Mesendoderm (in vitro differentiated cells): ENCODE results near the gene MED29. TPM values are rescaled to one million over a fixed set of nuclear protein-coding genes. Genes with fewer than 3 reads are reported as not detected.
A peak's percentile ranks its signal among the peaks of the same experiment; 100 is the strongest.

Experiments
- DNase-seq: peaks from one replicate; pipeline ENCODE4 v3.0.0; 2013
- H2AK5ac ChIP-seq: 2 replicates; pipeline ENCODE4 v1.6.1; 2013; ENCODE audit warnings: low read length, inconsistent platforms
- H2BK120ac ChIP-seq: 2 replicates; pipeline ENCODE4 v1.6.1; 2013; ENCODE audit warnings: low read depth, mild to moderate bottlenecking, low read length, moderate library complexity, mixed read lengths
- H2BK15ac ChIP-seq: replicated peaks from 2 replicates; pipeline ENCODE4 v1.6.1; 2013; ENCODE audit warnings: low read depth, mild to moderate bottlenecking, moderate library complexity
- H2BK5ac ChIP-seq: 2 replicates; pipeline ENCODE4 v1.6.1; 2013; ENCODE audit warnings: low read length, inconsistent platforms
- H3K18ac ChIP-seq: 2 replicates; pipeline ENCODE4 v1.6.1; 2013; ENCODE audit warnings: mild to moderate bottlenecking, low read length, mixed read lengths
- H3K23ac ChIP-seq: one replicate; pipeline ENCODE4 v1.6.1; 2013; ENCODE audit warnings: low read length
- H3K27ac ChIP-seq: 2 replicates; pipeline ENCODE4 v1.5.1; 2013; ENCODE audit warnings: low read depth, mild to moderate bottlenecking, inconsistent platforms, low read length, moderate library complexity
- H3K27me3 ChIP-seq: 2 replicates; pipeline ENCODE4 v1.6.1; 2013; ENCODE audit warnings: low read length, control low read depth, mild to moderate bottlenecking, inconsistent platforms; ENCODE audit not compliant: insufficient read depth, poor library complexity
- H3K36me3 ChIP-seq: 2 replicates; pipeline ENCODE4 v1.6.1; 2013; ENCODE audit warnings: low read length, inconsistent platforms; ENCODE audit not compliant: control insufficient read depth, insufficient read depth
- H3K4ac ChIP-seq: one replicate; pipeline ENCODE4 v1.6.1; 2013; ENCODE audit warnings: low read depth, mild to moderate bottlenecking, low read length, moderate library complexity
- H3K4me1 ChIP-seq: 2 replicates; pipeline ENCODE4 v1.6.1; 2013; ENCODE audit warnings: low read depth, low read length, inconsistent platforms; ENCODE audit not compliant: control insufficient read depth
- H3K4me2 ChIP-seq: 2 replicates; pipeline ENCODE4 v1.6.1; 2013; ENCODE audit warnings: low read length
- H3K4me3 ChIP-seq: 2 replicates; pipeline ENCODE4 v1.5.1; 2013; ENCODE audit warnings: mild to moderate bottlenecking, low read length
- H3K56ac ChIP-seq: one replicate; pipeline ENCODE4 v1.6.1; 2013; ENCODE audit warnings: low read length
- H3K79me1 ChIP-seq: 2 replicates; pipeline ENCODE4 v1.6.1; 2013; ENCODE audit warnings: low read length, inconsistent platforms
- H3K79me2 ChIP-seq: 2 replicates; pipeline ENCODE4 v1.6.1; 2013; ENCODE audit warnings: mild to moderate bottlenecking, low read length; ENCODE audit not compliant: control insufficient read depth, insufficient read depth
- H3K9ac ChIP-seq: 2 replicates; pipeline ENCODE4 v1.6.1; 2013; ENCODE audit warnings: low read length, inconsistent platforms
- H4K5ac ChIP-seq: one replicate; pipeline ENCODE4 v1.6.1; 2013; ENCODE audit warnings: low read length
- H4K8ac ChIP-seq: one replicate; pipeline ENCODE4 v1.6.1; 2013; ENCODE audit warnings: low read depth, mild to moderate bottlenecking, control low read depth, low read length, moderate library complexity
- WGBS: extraction: QIAGEN DNeasy Blood & Tissue Kit; methylation state at CpG from one replicate; pipeline ENCODE4 v1.1.7; 2013; ENCODE audit warnings: low lambda C conversion rate, missing lambda C conversion rate; ENCODE audit not compliant: insufficient coverage; ENCODE audit errors: extremely low coverage; 5-methylcytosine and 5-hydroxymethylcytosine counted together
- polyA plus RNA-seq, 2 experiments: library from polyadenylated mRNA; stranded (reverse); fragments of 200-250 nt; gene quantifications; one replicate each; pipeline ENCODE4 v1.2.3, GENCODE V29; 2013

MED29 gene, protein sequence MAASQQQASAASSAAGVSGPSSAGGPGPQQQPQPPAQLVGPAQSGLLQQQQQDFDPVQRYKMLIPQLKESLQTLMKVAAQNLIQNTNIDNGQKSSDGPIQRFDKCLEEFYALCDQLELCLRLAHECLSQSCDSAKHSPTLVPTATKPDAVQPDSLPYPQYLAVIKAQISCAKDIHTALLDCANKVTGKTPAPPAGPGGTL
- polyA plus RNA-seq (2013, experiment 1 of 2): 29.0 TPM
- 27.7 TPM for polyA plus RNA-seq (2013, experiment 2 of 2)

DNA sequence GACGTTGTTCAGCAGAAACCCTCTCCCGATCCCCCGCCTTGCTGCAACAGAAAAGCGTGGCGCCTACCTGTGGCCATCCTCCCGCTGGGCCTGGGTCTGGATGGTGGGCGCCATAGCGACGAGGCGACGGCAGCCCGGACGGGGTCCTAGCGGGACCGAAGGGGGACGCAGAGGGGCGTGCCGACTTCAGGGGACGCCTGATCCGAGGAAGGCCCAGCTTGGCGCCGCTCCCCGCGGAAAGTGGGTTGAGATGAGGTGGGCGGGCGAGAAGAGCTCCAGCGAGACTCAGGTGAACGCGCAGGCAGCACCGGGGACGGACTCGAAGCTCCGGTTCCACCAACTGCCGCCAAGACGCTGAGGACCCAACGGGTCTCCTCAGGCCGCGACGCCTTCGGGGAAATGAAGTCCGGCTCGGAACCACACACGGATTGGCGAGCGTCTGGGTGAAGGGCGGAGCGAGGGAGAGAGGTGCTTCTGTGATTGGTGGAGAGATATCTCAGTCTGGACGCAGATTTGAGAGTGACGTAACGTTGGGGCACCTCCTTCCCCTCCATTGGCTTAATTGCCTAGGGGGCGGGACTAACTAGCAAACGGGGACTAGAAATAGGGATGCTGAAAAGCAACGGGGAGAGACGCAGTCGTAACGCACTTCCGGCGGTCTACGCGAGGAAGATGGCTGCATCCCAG is at the start of gene MED29, which contains the start of gene PAF1:
MED29 (plus strand) TSS at position 628 of the 687 bp plus-strand sequence; CDS start at position 673, 45 bp downstream.
PAF1 (minus strand) TSS at position 356 of the 687 bp plus-strand sequence; CDS start at position 114, 242 bp downstream.
- Histone ChIP-seq H4K8ac (no peak within 1 kb of the TSS), H3K36me3 (peaks cover 1% of the 10 kb centered on the region), H2AK5ac (no peak within 1 kb of the TSS), H3K23ac (no peak within 1 kb of the TSS), H3K27me3 (no peaks in the 10 kb centered on the region), H3K4ac (no peak within 1 kb of the TSS), H2BK120ac (no peak within 1 kb of the TSS), H3K27ac (peak within 1 kb of the TSS; percentile 75), H4K5ac (peak within 1 kb of the TSS; percentile 38), H3K18ac (no peak within 1 kb of the TSS), H2BK5ac (peak within 1 kb of the TSS; percentile 75), H3K56ac (peak within 1 kb of the TSS; percentile 92), H3K4me1 (peaks cover 2% of the 10 kb centered on the region), H3K79me1 (peaks cover 13% of the 10 kb centered on the region), H3K9ac (peak within 1 kb of the TSS; percentile 81), H3K4me2 (peak within 1 kb of the TSS; percentile 75), H3K4me3 (peak within 1 kb of the TSS; percentile 80), H3K79me2 (peaks cover 9% of the 10 kb centered on the region), H2BK15ac (no peak within 1 kb of the TSS)
- DNase-seq: peak; percentile 100
- WGBS: no CpG with 5 or more reads among the region's 60 CpGs

DNA sequence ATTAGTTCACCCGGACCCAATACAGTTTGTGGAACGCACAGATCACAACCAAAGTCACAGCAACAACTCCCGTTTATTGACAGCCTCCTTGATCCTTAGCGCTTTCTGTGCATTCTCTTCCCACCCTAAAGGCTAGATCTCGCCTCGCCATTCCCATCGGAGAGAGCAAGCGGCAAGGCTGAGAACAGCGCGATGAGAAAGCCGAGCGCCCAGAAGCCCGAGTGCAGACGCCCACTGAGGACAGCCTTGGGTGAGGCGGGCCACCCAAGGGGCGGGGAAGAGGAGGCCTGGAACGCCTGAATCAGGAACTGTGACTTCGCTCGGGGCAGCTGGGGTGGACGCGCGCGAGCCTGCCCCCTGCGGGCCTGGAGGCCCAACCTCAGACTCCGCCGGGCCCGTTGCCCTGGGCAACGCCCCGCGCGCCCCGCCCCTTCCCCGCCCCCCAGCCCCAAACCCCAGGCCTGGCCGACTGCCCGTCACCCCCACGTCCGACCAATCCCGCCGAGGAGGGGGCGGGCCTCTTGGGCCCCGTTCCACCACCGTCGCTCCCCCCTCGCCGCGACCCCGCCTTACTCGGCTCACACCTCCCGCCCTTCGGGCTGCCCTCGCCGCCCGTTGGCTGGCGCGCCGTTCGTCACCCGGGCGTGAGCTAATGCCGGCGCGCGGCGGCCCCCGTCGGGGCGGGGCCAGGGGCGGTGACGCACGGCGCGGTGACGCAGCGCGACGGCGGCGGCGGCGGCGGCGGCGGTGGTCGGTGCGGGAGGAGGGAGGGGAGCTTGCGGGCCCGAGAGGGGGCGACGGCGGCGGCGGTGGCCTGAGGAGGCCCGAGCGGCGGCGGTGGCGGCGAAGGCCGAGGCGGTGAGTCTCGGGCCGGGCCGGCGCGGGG is 49.2 kb upstream of the MED29 start, which contains the start of gene SAMD4B:
SAMD4B (plus strand) TSS at position 703 of the 886 bp plus-strand sequence. CDS start 14,473 bp downstream, outside the sequence.
- Histone ChIP-seq H3K23ac (peak within 1 kb of the TSS; percentile 32), H4K5ac (no peak within 1 kb of the TSS), H3K36me3 (no peaks in the 10 kb centered on the region), H3K79me1 (peaks cover 15% of the 10 kb centered on the region), H2BK120ac (no peak within 1 kb of the TSS), H3K4me1 (peaks cover 2% of the 10 kb centered on the region), H3K9ac (peak within 1 kb of the TSS; percentile 90), H2AK5ac (no peak within 1 kb of the TSS), H3K4me2 (peak within 1 kb of the TSS; percentile 70), H3K4me3 (peak within 1 kb of the TSS; percentile 93), H3K27ac (no peak within 1 kb of the TSS), H3K4ac (peak within 1 kb of the TSS; percentile 96), H3K56ac (peak within 1 kb of the TSS; percentile 98), H2BK15ac (no peak within 1 kb of the TSS), H3K27me3 (no peaks in the 10 kb centered on the region), H2BK5ac (no peak within 1 kb of the TSS), H4K8ac (peak within 1 kb of the TSS; percentile 81), H3K18ac (peak within 1 kb of the TSS; percentile 94), H3K79me2 (peaks cover 12% of the 10 kb centered on the region)
- no CpG with 5 or more reads among the region's 105 CpGs for WGBS
- DNase-seq: peak; percentile 99

DNA sequence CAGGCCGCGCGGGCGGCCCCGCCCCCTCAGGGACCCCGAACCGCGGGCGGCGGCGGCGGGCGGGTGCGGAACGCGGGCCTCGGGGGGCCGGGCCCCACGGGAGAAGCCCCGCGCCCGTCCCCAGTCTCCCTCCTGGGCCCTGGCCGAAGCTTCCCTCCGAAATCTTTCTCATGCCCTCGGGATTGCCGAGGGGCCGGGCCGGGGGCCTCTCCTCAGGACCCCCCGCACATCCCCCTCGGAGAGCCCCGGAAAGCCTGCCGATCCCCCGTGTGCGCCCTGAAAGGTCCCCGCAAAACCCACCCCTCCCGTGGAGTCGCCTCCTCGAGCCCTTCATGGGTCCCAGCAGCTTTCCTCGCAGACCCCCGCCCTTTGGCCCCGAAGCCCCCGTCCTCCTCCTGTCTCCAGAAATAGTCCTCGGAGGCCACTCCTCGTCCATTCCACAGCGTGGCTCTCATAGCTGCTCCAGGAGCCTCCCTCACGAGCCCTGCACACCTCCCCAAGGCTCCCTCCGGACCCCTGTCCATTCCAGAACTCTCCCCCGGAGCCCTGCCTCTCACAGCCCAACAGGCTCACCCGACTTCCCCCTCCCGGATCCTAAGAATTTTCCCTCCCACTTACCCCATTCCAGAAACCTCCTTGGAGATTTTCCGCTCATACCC is 48.4 kb upstream of the MED29 start:
- Histone ChIP-seq H2BK120ac (no peak overlapping the region), H3K4me3 (peak overlapping the region; percentile 52), H3K36me3 (no peaks in the 10 kb centered on the region), H3K56ac (peak overlapping the region; percentile 72), H3K79me2 (peaks cover 14% of the 10 kb centered on the region), H3K27ac (no peak overlapping the region), H3K18ac (peak overlapping the region; percentile 94), H4K5ac (no peak overlapping the region), H3K79me1 (peaks cover 18% of the 10 kb centered on the region), H2BK15ac (no peak overlapping the region), H3K4ac (peak overlapping the region; percentile 96), H2AK5ac (no peak overlapping the region), H3K4me2 (peak overlapping the region; percentile 39), H4K8ac (peak overlapping the region; percentile 81), H3K27me3 (no peaks in the 10 kb centered on the region), H3K9ac (peak overlapping the region; percentile 74), H3K23ac (no peak overlapping the region), H3K4me1 (peaks cover 2% of the 10 kb centered on the region), H2BK5ac (no peak overlapping the region)
- no CpG with 5 or more reads among the region's 51 CpGs for WGBS
- peak; percentile 48 for DNase-seq

DNA sequence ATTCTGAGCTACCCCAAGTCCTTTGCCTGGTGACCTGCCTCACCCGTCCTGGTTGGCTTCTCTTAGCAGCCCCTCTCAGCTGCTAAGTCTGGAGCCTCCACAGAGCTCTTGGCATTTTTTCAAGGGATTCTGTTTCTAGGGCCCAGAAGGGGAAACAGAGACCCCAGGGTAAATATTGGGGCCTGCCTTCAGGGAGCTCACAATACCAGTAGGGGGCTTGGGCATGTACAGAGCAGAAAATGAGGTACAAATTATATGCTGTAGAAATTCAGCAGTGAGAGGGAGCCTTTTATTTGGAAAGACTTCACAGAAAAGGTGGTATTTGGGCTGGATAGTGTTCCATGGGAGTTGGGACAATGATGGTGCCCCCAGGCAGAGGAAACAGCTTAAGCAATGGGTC is 45.2 kb upstream of the MED29 start:
- peaks cover 26% of the 10 kb centered on the region for H3K79me1 ChIP-seq
- peaks cover under 1% of the 10 kb centered on the region for H3K4me1 ChIP-seq
- no peaks in the 10 kb centered on the region for H3K27me3 ChIP-seq
- H3K9ac ChIP-seq: no peak overlapping the region
- no peak overlapping the region for H3K4ac ChIP-seq
- H4K8ac ChIP-seq: no peak overlapping the region
- H3K23ac ChIP-seq: no peak overlapping the region
- no peaks in the 10 kb centered on the region for H3K36me3 ChIP-seq
- H2BK120ac ChIP-seq: no peak overlapping the region
- H2AK5ac ChIP-seq: no peak overlapping the region
- no peak overlapping the region for H4K5ac ChIP-seq
- H3K27ac ChIP-seq: no peak overlapping the region
- WGBS: no CpG with 5 or more reads among the region's 1 CpG
- H3K4me3 ChIP-seq: no peak overlapping the region
- no peak overlapping the region for H2BK15ac ChIP-seq
- H3K56ac ChIP-seq: no peak overlapping the region
- no peak overlapping the region for H3K18ac ChIP-seq
- DNase-seq: no peak
- peaks cover 14% of the 10 kb centered on the region for H3K79me2 ChIP-seq
- no peak overlapping the region for H3K4me2 ChIP-seq
- H2BK5ac ChIP-seq: no peak overlapping the region
